ENCODE data around the gene E2F3.
"Not testable (repeated sequence)": the region's sequence is repeated elsewhere in the genome, so short reads cannot be mapped to it uniquely, and the experiment has no call there.

Gene E2F3

GRCh38 chr6:20434766-20435165 is 33.1 kb downstream of the E2F3 start:
- DNase-seq, result no peak

- DNase-seq, result no peak
Measured at GRCh38 chr6:20436719-20437118, 35.0 kb downstream of the E2F3 start.

GRCh38 chr6:20437639-20438038 is 36.0 kb downstream of the E2F3 start:
- no peak for DNase-seq

GRCh38 chr6:20438462-20439070 is 36.9 kb downstream of the E2F3 start:
- no peak for DNase-seq

GRCh38 chr6:20439558-20439957 is 37.9 kb downstream of the E2F3 start:
- DNase-seq, result no peak

- no peak for DNase-seq
Measured at GRCh38 chr6:20440296-20440695, 38.6 kb downstream of the E2F3 start.

GRCh38 chr6:20441236-20441635 is 39.6 kb downstream of the E2F3 start:
- no peak for DNase-seq

GRCh38 chr6:20441921-20442320 is 40.2 kb downstream of the E2F3 start:
- no peak for DNase-seq

- no peak for DNase-seq
Measured at GRCh38 chr6:20444786-20445271, 43.1 kb downstream of the E2F3 start.

- DNase-seq, result peak; percentile 63
Measured at GRCh38 chr6:20447157-20447556, 45.5 kb downstream of the E2F3 start.

- no peak for DNase-seq
Measured at GRCh38 chr6:20447581-20448132, 46.0 kb downstream of the E2F3 start.

- no peak for DNase-seq
Measured at GRCh38 chr6:20448828-20449227, 47.1 kb downstream of the E2F3 start.

GRCh38 chr6:20454204-20454824 is 52.6 kb downstream of the E2F3 start:
- DNase-seq, result no peak

GRCh38 chr6:20455251-20455940 is 53.7 kb downstream of the E2F3 start:
- DNase-seq, result no peak

- no peak for DNase-seq
Measured at GRCh38 chr6:20458027-20458894, 56.6 kb downstream of the E2F3 start.

- no peak for DNase-seq
Measured at GRCh38 chr6:20459682-20460081, 58.0 kb downstream of the E2F3 start.

GRCh38 chr6:20461576-20461975 is 59.9 kb downstream of the E2F3 start:
- DNase-seq, result no peak

- DNase-seq, result no peak
Measured at GRCh38 chr6:20463396-20463795, 61.7 kb downstream of the E2F3 start.

GRCh38 chr6:20464041-20464440 is 62.4 kb downstream of the E2F3 start:
- DNase-seq, result peak; percentile 64

GRCh38 chr6:20464847-20465246 is 63.2 kb downstream of the E2F3 start:
- no peak for DNase-seq

GRCh38 chr6:20465616-20466015 is 63.9 kb downstream of the E2F3 start:
- DNase-seq, result not testable (repeated sequence)

- no peak for DNase-seq
Measured at GRCh38 chr6:20467437-20467836, 65.8 kb downstream of the E2F3 start.

- DNase-seq, result no peak
Measured at GRCh38 chr6:20468209-20468608, 66.5 kb downstream of the E2F3 start.
